Nephron progenitor cell (in vitro differentiated cells): Measurements from ENCODE around the gene RPS6KA2.

Experiments
- DNase-seq: peaks from one replicate; pipeline ENCODE4 v3.0.0; 2021
- H3K27ac Mint-ChIP-seq: 2 replicates; pipeline ENCODE4 v1.8.0; 2021; ENCODE audit warnings: mild to moderate bottlenecking, moderate library complexity, mixed read lengths
- H3K27me3 Mint-ChIP-seq: 2 replicates; pipeline ENCODE4 v1.8.0; 2021; ENCODE audit warnings: mild to moderate bottlenecking, low read depth, mixed read lengths; ENCODE audit not compliant: poor library complexity
- H3K36me3 Mint-ChIP-seq: 2 replicates; pipeline ENCODE4 v1.8.0; 2021; ENCODE audit warnings: low read depth, mixed read lengths
- H3K4me1 Mint-ChIP-seq: 2 replicates; pipeline ENCODE4 v1.8.0; 2021; ENCODE audit warnings: mixed read lengths
- H3K4me3 Mint-ChIP-seq: 2 replicates; pipeline ENCODE4 v1.8.0; 2021; ENCODE audit warnings: mild to moderate bottlenecking, moderate library complexity, mixed read lengths
- H3K9me3 Mint-ChIP-seq: 2 replicates; pipeline ENCODE4 v1.8.0; 2021; ENCODE audit warnings: mild to moderate bottlenecking, moderate library complexity, mixed read lengths
- TF ChIP-seq, protein P1 (sequence below): fragments of 200-600 bp; sonication (generic); IDR thresholded peaks from 2 replicates; pipeline ENCODE4 v1.5.0; 2021; ENCODE audit warnings: antibody characterized with exemption

Gene RPS6KA2

DNA sequence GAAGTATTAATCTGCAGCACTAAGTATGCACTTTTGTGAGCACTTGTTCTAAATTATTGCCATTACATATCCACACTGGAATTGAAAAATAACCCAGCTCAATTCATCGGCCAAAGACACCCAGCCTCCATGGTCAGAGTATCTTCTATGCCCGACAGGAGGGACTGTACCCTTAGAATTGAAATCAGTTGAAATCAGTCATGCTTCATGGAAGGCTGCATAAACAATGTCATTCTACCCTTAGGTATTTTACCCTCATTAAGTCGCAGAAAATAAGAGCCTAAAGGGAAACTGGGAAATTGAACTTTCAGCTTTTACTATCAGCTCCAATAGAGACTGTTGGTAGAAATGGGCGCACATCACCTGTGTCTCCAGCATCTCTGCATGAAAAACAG, 37.7 kb downstream of the RPS6KA2 start:
- Mint-ChIP-seq H3K9me3 (no peaks in the 10 kb centered on the region), H3K36me3 (no peaks in the 10 kb centered on the region), H3K4me1 (peaks cover 27% of the 10 kb centered on the region), H3K27me3 (peaks cover 2% of the 10 kb centered on the region), H3K27ac (no peak overlapping the region), H3K4me3 (no peak overlapping the region)
- TF ChIP-seq, protein P1, sequence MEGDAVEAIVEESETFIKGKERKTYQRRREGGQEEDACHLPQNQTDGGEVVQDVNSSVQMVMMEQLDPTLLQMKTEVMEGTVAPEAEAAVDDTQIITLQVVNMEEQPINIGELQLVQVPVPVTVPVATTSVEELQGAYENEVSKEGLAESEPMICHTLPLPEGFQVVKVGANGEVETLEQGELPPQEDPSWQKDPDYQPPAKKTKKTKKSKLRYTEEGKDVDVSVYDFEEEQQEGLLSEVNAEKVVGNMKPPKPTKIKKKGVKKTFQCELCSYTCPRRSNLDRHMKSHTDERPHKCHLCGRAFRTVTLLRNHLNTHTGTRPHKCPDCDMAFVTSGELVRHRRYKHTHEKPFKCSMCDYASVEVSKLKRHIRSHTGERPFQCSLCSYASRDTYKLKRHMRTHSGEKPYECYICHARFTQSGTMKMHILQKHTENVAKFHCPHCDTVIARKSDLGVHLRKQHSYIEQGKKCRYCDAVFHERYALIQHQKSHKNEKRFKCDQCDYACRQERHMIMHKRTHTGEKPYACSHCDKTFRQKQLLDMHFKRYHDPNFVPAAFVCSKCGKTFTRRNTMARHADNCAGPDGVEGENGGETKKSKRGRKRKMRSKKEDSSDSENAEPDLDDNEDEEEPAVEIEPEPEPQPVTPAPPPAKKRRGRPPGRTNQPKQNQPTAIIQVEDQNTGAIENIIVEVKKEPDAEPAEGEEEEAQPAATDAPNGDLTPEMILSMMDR: no peak
- DNase-seq: no peak

DNA sequence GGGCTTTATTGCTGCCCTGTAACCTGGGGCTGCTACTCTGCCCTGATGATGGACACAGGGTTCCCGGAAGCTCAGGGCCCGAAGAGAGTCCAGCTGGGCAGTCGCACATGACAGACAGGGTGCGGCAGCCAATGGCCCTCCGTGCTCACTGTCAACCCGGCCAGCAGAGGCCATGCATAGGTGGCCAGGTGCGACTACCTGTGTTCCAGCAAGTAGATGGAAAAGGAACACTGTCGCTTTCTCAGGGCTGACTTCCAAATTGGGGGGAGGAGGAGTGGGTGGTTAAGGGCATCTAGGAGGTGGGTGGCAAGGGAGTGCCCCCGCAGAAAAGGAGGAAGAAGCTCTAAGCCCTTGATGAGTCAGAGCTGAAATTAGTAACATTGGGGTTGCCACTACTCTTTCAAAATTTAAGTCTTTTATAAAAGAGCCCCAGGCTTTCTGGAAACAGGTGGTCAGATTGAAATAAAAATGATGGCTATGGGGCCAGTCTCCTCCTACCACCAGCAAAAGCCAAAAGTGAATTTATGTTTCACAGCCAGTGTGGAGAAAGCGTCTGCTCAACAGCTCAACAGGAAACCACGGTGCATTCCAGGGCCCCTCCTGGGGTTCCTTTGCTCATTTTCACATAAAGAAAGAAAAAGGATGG, 38.2 kb downstream of the RPS6KA2 start:
- DNase-seq: no peak
- TF ChIP-seq, protein P1: no peak
- no peaks in the 10 kb centered on the region for H3K36me3 Mint-ChIP-seq
- H3K27me3 Mint-ChIP-seq: peaks cover 2% of the 10 kb centered on the region
- no peak overlapping the region for H3K4me3 Mint-ChIP-seq
- H3K27ac Mint-ChIP-seq: no peak overlapping the region
- no peaks in the 10 kb centered on the region for H3K9me3 Mint-ChIP-seq
- peaks cover 31% of the 10 kb centered on the region for H3K4me1 Mint-ChIP-seq

DNA sequence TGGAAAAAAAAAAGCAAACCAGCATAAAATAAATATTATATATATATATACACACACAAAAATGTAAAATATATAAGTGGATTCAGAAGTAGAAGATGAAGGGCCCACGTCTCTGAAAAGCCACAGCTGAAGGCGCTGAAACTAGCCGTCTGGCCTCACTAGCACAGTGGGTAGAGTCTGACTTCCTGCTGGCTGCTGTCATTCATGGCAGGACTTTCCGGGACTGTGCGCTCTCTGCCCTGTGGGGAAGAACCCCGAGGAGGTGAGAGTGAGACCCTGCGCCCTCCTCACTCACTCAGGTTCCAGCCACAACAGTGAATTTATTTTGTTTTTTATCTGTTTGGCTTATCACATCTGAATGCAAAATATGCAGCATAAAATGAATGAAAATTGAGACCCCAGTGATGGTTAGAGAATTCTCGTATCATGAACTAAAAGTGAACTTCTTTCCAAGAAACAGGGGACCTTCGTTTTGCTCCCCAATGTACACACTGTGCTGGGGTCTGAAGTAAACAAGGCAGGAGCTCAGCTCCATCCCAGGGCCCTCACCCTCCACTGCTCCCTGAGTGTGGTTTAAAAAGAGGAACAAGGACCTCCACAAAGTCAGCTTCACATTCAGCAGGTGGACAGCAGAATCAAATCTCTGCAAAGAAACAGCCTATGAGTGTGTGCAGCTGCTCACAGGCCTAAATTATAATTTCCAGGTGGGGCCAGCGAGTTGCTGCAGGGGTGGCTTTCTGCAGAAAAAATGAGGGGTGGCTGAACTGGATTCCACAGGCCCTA, 39.2 kb downstream of the RPS6KA2 start:
- Mint-ChIP-seq H3K4me3 (no peak overlapping the region), H3K4me1 (peaks cover 37% of the 10 kb centered on the region)

DNA sequence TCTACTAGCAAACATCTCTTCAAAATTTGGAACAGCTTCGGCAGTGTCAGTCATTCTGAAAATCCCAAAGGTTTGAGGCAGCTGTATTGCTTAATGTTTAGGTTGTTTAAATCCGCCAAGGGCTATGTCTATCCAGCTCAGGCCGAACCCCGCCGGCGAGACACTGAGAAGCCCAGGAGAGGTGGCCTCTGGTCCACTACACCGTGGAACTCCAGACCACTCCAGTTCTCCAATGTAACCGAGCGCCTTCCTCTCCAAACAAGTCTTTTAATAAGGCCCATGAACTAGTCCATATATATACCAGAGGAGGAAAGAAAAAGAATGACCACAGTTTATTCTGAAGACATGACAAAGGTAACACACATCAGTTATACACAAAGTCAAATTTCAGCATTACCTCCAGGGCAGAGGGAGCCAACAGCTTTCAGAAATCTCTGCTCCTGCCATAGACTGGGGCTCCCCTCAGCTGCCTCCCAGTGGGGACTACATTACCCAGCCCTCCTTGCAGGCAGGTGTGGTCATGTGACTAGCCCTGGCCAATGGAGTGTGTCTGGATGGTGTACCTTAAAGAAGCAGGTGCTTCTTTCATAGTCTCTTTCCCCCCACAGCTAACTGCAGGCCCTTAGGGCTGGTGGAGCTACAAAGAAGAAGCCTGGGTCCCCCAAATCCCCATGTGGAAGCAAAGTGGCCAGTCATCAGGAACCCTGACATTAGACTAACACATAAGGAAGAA, 40.5 kb downstream of the RPS6KA2 start, which contains the start of gene RAMACL:
Gene RAMACL, minus strand, starts transcription at position 255 of the 733 bp plus-strand sequence. Its CDS starts 201 bp downstream, at position 54.
- Mint-ChIP-seq H3K4me1 (peaks cover 37% of the 10 kb centered on the region), H3K27me3 (peaks cover 2% of the 10 kb centered on the region), H3K4me3 (no peak within 1 kb of the TSS), H3K36me3 (no peaks in the 10 kb centered on the region), H3K27ac (peak within 1 kb of the TSS; percentile 44), H3K9me3 (no peaks in the 10 kb centered on the region)
- TF ChIP-seq, protein P1: no peak
- peak; percentile 26 for DNase-seq

More for the DNA sequence above, 39.2 kb downstream of the RPS6KA2 start:
- Mint-ChIP-seq H3K36me3 (no peaks in the 10 kb centered on the region), H3K27ac (no peak overlapping the region), H3K9me3 (no peaks in the 10 kb centered on the region), H3K27me3 (peaks cover 2% of the 10 kb centered on the region)
- TF ChIP-seq, protein P1: no peak
- DNase-seq: no peak

DNA sequence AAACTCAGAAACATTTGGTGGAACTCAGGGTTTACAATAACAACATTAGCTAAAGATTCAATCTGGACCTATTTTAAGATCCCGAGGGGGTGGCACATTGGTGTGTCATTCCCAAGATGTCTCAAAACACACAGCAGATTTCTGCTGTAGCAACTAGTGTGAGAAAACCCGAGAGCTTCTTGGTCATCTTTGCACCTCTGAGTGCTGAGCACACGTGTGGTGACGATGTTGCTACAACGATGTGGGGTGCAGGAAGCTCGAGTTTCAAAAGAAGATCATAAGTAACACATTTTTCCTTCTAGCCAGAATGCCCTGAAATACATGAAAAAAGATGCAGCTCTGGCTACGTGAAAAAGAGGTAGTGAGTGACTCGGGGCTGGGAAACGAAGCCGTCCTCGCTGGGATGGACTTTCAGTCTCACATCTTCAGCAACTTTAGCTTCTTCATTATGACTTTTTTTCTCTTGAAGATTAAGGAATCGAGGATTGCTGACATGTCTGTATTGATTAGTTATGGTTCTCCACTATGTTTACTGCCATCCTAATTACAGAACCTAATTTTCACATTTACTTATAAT, 42.1 kb downstream of the RPS6KA2 start:
- no peak overlapping the region for H3K4me3 Mint-ChIP-seq
- no peak for DNase-seq
- H3K36me3 Mint-ChIP-seq: no peaks in the 10 kb centered on the region
- peaks cover 34% of the 10 kb centered on the region for H3K4me1 Mint-ChIP-seq
- no peaks in the 10 kb centered on the region for H3K9me3 Mint-ChIP-seq
- no peak overlapping the region for H3K27ac Mint-ChIP-seq
- peaks cover 2% of the 10 kb centered on the region for H3K27me3 Mint-ChIP-seq
- TF ChIP-seq, protein P1: no peak
